Embryonic facial prominence (tissue), 1 donor: ENCODE results near the gene RGS19.

ENCODE experiments used
- DNase-seq: peaks from one replicate; pipeline ENCODE4 v3.0.0-alpha.2; 2016; ENCODE audit errors: extremely low spot score

Gene RGS19

GRCh38 chr20:64048402-64049044, 30.8 kb downstream of the RGS19 start:
- no peak for DNase-seq

GRCh38 chr20:64047968-64048401, 31.3 kb downstream of the RGS19 start:
- no peak for DNase-seq

GRCh38 chr20:64047046-64047389, 32.3 kb downstream of the RGS19 start:
- DNase-seq = no peak

GRCh38 chr20:64045346-64046011, 33.8 kb downstream of the RGS19 start:
- DNase-seq = no peak

- no peak for DNase-seq
Observed at GRCh38 chr20:64044484-64045247, 34.7 kb downstream of the RGS19 start.

- no peak for DNase-seq
Observed at GRCh38 chr20:64043768-64044167, 35.5 kb downstream of the RGS19 start.

- no peak for DNase-seq
Observed at GRCh38 chr20:64042054-64042781, 37.1 kb downstream of the RGS19 start.

GRCh38 chr20:64041781-64042053, 37.6 kb downstream of the RGS19 start:
- DNase-seq = no peak

- DNase-seq = no peak
Observed at GRCh38 chr20:64041040-64041780, 38.1 kb downstream of the RGS19 start.

- DNase-seq = no peak
Observed at GRCh38 chr20:64040231-64041039, 38.9 kb downstream of the RGS19 start.

GRCh38 chr20:64039293-64040160, 39.8 kb downstream of the RGS19 start:
- no peak for DNase-seq

- DNase-seq = no peak
Observed at GRCh38 chr20:64038565-64039292, 40.6 kb downstream of the RGS19 start.

GRCh38 chr20:64038224-64038564, 41.1 kb downstream of the RGS19 start:
- DNase-seq = no peak

GRCh38 chr20:64037498-64038213, 41.7 kb downstream of the RGS19 start:
- no peak for DNase-seq

GRCh38 chr20:64037199-64037497, 42.2 kb downstream of the RGS19 start:
- no peak for DNase-seq

- no peak for DNase-seq
Observed at GRCh38 chr20:64036346-64037198, 42.7 kb downstream of the RGS19 start.

GRCh38 chr20:64035933-64036345, 43.4 kb downstream of the RGS19 start, which contains the start of gene C20orf204:
C20orf204 (plus strand) TSS chr20:64036182; CDS start chr20:64036324, 142 bp downstream.
- DNase-seq = no peak
